Cardiac septum (tissue), 1 donor: Measurements from ENCODE around the gene NFAT5. TPM values are rescaled to one million over a fixed set of nuclear protein-coding genes. Genes with fewer than 3 reads are reported as not detected.
"Not testable (repeated sequence)": the region's sequence is repeated elsewhere in the genome, so short reads cannot be mapped to it uniquely, and the experiment has no call there.

Experiments used
- DNase-seq: peaks from one replicate; pipeline ENCODE4 v3.0.0-alpha.2; 2020; ENCODE audit warnings: low spot score
- intact Hi-C: fragments of 100-400 bp; cut with DNase I; formaldehyde crosslinking; loops from one replicate; pipeline ENCODE4 v1.14.0; 2022
- long read RNA-seq: library from polyadenylated mRNA; unstranded; transcript quantifications from one replicate; pipeline ENCODE4 v2.0.0, GENCODE V29; 2021
- total RNA-seq: library from RNA; stranded (reverse); fragmentation: NEBNext Ultra II Directional; extraction: Animal tissue kit (Norgen Biotek cat#: 25700); gene quantifications from one replicate; pipeline ENCODE4 v1.2.1, GENCODE V29; 2021
- donor health status: DM: no; HTN: no; CAD: no.

NFAT5 gene
- 28.5 TPM for total RNA-seq
- long read RNA-seq, full-length matches to known transcripts = 1 of 24 reads
- long read RNA-seq, partial matches to known transcripts = 11 of 24 reads
- long read RNA-seq, other reads (novel, unspliced or antisense) = 12 of 24 reads

GRCh38 chr16:69565671-69566239, at the start of gene NFAT5:
Gene NFAT5, plus strand, starts transcription at chr16:69565966. Its CDS starts 336 bp downstream, at chr16:69566302.
- intact Hi-C loops = loop anchor here (1.0 to 5.0 kb wide), 2 partner anchors 83 to 168 kb away; no protein-coding TSS in a partner anchor
- peak; percentile 95 for DNase-seq

GRCh38 chr16:69517914-69518313, 47.9 kb upstream of the NFAT5 start:
- intact Hi-C loops = not testable (repeated sequence)

GRCh38 chr16:69520413-69520799, 45.4 kb upstream of the NFAT5 start:
- intact Hi-C loops = no loop called here
- no peak for DNase-seq

More at GRCh38 chr16:69517914-69518313, 47.9 kb upstream of the NFAT5 start:
- DNase-seq = not testable (repeated sequence)

- no peak for DNase-seq
- intact Hi-C loops = no loop called here
These were observed 44.8 kb upstream of the NFAT5 start for GRCh38 chr16:69520800-69521602.

GRCh38 chr16:69522041-69522578, 43.7 kb upstream of the NFAT5 start:
- intact Hi-C loops = no loop called here
- DNase-seq = no peak

- intact Hi-C loops = no loop called here
- DNase-seq = no peak
These were observed 42.9 kb upstream of the NFAT5 start for GRCh38 chr16:69522732-69523404.

GRCh38 chr16:69523566-69524305, 42.0 kb upstream of the NFAT5 start:
- no peak for DNase-seq
- intact Hi-C loops = no loop called here

GRCh38 chr16:69526831-69527655, 38.7 kb upstream of the NFAT5 start:
- no peak for DNase-seq
- intact Hi-C loops = no loop called here

- intact Hi-C loops = no loop called here
- no peak for DNase-seq
These were observed 33.8 kb upstream of the NFAT5 start for GRCh38 chr16:69531988-69532387.

- intact Hi-C loops = no loop called here
- no peak for DNase-seq
These were observed 32.9 kb upstream of the NFAT5 start for GRCh38 chr16:69532641-69533455.

- intact Hi-C loops = no loop called here
These were observed 31.0 kb upstream of the NFAT5 start for GRCh38 chr16:69534720-69535119.

GRCh38 chr16:69535123-69536050, 30.4 kb upstream of the NFAT5 start:
- intact Hi-C loops = no loop called here
- no peak for DNase-seq

More at GRCh38 chr16:69534720-69535119, 31.0 kb upstream of the NFAT5 start:
- DNase-seq = no peak

- DNase-seq = no peak
- intact Hi-C loops = no loop called here
These were observed 28.1 kb upstream of the NFAT5 start for GRCh38 chr16:69537706-69538080.

GRCh38 chr16:69538808-69539207, 27.0 kb upstream of the NFAT5 start:
- intact Hi-C loops = no loop called here

GRCh38 chr16:69542974-69543373, 22.8 kb upstream of the NFAT5 start:
- no peak for DNase-seq
- intact Hi-C loops = no loop called here

More at GRCh38 chr16:69538808-69539207, 27.0 kb upstream of the NFAT5 start:
- no peak for DNase-seq

GRCh38 chr16:69544088-69544487, 21.7 kb upstream of the NFAT5 start:
- intact Hi-C loops = no loop called here
- DNase-seq = no peak

- DNase-seq, intact Hi-C loops: not testable (repeated sequence)
These were observed 19.1 kb upstream of the NFAT5 start for GRCh38 chr16:69546663-69547062.
